HG02870 (cell line): Measurements from ENCODE around the gene TJP2.
"Not testable (repeated sequence)": the region's sequence is repeated elsewhere in the genome, so short reads cannot be mapped to it uniquely, and the experiment has no call there.

ENCODE experiments used
- ATAC-seq: cut with Tn5 transposase; IDR thresholded peaks from one replicate; pipeline ENCODE4 v1.9.1; 2021; ENCODE audit warnings: mild to moderate bottlenecking, moderate library complexity; ENCODE audit not compliant: unreplicated experiment

TJP2 gene

DNA sequence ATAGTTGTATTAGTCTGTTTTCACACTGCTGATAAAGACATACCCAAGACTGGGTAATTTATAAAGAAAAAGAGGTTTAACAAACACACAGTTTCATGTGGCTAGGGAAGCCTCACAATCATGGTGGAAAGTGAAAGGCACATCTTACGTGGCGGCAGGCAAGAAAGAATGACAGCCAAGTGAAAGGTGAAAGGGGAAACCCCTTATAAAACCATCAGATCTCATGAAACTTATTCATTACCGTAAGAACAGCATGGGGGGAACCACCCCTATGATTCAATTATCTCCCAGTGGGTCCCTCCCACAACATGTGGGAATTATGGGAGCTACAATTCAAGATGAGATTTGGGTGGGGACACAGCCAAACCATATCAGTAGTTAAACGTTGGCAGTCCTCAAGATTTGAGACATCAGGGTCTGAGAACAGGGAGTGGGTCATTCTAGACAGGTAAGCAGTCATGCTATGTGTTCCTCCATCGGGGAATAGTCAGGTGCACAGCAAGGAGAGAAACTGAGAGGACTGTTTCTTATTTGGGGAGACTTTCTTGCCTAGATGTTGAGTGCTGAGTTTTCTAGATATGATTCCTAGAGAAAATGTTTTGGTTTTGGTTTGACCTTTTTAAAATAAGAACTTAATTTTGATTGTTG lies 105.1 kb downstream of the TJP2 start:
- ATAC-seq: peak; percentile 88

DNA sequence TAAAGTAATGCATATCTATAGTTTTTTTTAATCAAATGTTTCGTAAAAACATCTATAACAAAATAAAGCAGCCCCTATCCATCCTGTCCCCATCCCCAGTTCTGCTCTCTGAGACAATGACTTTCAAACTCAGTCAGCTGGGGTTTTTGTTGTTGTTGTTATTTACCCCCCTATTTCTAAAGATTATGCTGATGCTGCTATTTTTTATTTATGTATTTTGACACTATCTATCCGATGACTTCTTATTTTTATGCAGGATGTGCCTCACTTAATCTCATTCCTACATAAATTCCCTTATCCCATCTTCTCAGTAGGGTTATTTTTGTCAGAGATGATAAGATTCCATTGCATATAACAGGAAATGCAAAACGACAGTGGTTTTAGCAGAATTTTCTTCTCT lies 105.7 kb downstream of the TJP2 start:
- no peak for ATAC-seq

DNA sequence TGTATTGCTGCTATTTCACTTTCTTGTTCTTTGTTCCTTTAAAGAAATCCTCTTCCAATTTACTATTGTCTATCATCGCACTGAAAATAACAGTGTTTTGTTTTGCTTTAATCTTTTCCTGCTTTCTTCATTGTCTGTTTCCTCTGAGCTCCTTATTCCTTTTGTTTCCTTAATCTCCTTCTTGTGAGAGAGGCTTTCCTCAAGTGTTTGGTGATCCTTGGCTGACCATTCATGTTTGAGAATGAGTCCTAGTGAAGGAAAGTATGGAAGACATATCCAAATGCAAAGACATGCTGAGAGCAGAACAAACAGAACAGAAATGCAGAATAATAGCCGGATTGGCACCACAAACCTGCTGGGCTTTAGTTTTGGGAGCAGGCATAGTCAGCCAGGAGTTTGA lies 108.9 kb downstream of the TJP2 start:
- no peak for ATAC-seq

DNA sequence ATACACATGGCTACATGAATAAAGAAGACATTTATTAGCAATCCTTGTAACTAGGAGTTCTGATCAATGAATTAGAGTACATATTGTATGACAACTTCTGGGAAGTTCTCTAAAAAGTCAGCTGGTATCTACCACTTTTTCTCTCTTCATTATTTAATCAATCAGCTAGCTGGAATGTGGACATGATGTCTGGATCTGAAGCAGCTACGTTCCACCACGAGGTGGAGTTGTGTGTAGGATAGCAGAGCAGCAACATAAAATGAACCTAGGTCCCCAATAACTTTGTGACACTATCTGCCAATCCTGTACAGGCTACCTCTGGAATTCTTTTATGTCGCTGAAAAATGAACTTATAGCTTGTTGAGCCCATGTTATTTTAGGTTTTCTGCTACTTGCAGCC lies 118.0 kb downstream of the TJP2 start:
- ATAC-seq: no peak

DNA sequence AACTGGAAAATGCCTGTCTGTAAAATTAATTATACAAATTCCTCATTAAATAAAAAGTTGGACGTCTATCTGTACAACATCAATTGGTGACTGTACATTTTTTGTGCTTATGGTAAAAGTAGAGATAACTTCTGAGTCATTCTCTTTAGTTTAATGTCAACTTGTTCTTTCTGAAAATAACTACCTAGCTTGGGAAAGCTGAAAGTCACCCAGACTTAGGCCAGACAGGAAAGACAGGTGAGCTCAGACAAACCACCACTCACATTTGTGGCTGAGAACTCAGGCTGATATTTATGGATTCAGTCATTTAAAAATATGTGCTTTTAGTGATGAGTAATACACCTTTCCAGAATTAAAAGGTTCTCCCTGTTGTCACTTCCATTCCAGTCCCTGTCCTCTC lies 119.1 kb downstream of the TJP2 start:
- no peak for ATAC-seq

DNA sequence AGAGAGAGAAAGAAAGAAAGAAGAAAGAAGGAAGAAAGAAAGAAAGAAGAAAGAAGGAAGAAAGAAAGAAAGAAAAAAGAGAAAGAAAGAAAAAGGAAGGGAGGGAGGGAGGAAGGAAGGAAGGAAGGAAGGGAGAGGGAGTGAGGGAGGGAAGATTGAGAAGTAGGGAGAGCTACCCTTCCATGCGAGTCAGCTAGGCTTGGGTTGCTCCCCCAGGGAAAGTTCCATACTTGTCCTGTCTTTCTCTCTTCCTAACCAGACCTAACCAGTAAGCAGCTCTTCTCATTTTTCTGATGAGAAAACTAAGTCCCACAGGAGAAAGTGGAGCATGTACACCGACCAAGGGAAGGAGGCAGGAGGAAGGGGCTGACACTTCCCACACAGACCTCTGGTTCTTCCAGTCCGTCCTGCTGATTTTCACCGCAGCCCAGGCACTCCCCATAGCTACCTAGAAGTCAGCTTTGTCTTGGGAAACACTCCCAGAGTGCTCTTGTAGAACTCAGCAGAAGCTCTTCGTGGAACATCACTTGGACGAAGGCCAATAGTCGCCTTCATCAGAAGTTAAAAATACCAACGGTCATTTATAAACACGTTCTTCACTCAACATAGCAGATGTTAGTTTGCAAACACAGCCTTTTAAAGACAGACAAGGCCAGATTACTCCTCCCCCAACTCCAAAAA lies 121.9 kb downstream of the TJP2 start:
- no peak for ATAC-seq

DNA sequence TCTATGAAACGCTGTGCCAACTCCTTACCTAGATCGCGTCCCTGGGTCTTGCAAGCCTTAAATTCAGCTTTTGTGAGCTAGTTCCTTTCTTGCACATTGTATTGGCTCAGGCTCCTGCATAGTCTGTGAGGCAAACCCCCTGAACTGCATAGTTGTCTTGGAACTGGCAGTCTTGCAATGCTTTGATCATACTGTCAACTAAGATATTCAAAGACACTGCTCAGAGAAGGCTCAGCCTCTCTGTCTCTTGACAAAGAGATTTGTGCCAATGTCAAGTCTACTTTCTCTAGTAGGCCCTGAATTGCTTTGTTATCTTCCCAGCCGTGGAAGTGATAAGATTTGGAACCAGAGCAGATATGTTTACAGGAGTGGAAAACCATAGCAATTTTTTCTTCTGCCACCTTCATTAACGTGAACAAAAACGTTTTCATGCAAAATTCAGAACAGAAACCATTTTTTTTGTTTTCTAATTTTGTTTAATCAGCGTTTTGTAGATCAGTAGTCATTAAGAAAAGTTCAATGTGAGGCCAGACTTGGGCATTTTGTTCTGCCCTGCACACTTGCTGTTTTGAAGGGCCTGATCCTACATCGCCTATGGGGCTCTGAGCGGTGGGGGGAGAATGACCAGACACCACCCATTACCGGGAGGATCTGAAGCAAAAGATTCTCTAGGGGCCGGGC lies 123.4 kb downstream of the TJP2 start:
- ATAC-seq: no peak

DNA sequence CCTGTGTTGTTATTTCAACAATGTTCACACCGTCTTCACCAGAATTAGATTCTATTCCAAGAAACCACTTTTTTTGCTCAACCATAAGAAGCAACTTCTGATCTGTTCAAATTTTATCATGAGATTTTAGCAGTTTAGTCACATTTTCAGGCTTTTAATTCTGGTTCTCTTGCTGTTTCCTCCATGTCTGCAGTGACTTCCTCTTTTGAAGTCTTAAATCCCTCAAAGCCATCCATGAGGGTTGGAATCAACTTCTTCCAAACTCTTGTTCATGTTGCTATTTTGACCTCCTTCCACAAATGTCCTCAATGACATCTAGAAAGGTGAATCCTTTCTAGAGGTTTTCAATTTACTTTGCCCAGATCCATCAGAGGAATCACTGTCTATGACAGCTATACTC lies 125.2 kb downstream of the TJP2 start:
- ATAC-seq: no peak

DNA sequence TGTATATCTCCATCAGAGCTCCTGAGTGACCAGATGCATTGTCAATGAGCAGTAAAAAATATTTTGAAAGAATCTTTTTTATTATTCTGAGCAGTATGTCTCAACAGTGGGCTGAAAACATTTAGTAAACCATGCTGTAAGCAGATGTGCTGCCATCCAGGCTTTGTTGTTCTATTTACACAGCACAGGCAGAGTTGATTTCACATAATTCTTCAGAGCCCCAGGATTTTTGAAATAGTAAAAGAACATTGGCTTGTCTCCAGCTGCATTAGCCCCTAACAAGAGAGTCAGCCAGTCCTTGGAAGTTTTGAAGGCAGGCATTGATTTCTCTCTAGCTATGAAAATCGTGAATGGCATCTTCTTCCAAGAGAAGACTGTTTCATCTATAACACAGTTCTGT lies 125.7 kb downstream of the TJP2 start:
- no peak for ATAC-seq

DNA sequence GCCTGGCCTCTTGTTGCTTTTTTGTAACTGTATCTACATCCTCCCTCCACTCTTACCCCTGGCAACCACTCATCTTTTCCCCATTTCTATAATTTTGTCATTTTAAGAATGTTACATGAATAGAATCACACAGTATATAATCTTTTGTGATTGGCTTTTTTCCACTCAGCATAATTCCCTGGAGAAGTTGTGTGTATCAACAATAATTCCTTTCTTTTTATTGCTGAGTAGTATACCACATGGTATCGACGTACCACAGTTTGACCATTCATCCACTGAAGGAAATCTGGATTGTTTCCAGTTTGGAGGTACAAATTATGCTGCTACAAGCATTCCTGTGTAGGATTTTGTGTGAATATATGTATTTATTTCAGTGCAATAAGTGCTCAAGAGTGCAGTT lies 129.3 kb downstream of the TJP2 start:
- no peak for ATAC-seq

DNA sequence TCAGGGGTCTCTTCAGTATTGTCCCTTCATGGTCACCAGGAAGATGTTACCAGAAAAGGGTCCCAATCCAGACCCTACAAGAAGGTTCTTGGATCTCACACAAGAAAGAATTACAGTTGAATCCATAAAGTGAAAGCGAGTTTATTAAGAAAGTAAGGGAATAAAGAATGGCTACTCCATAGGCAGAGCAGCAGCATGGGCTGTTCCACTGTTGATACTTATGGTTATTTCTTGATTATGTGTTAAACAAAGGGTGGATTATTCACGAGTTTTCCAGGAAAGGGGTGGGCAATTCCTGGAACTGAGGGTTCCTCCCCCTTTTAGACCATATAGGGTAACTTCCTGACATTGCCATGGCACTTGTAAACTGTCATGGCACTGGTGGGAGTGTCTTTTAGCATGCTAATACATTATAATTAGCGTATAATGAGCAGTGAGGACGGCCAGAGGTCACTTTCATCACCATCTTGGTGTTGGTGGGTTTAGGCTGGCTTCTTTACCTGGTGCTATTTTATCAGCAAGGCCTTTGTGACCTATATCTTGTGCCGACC lies 132.9 kb downstream of the TJP2 start:
- ATAC-seq: not testable (repeated sequence)

DNA sequence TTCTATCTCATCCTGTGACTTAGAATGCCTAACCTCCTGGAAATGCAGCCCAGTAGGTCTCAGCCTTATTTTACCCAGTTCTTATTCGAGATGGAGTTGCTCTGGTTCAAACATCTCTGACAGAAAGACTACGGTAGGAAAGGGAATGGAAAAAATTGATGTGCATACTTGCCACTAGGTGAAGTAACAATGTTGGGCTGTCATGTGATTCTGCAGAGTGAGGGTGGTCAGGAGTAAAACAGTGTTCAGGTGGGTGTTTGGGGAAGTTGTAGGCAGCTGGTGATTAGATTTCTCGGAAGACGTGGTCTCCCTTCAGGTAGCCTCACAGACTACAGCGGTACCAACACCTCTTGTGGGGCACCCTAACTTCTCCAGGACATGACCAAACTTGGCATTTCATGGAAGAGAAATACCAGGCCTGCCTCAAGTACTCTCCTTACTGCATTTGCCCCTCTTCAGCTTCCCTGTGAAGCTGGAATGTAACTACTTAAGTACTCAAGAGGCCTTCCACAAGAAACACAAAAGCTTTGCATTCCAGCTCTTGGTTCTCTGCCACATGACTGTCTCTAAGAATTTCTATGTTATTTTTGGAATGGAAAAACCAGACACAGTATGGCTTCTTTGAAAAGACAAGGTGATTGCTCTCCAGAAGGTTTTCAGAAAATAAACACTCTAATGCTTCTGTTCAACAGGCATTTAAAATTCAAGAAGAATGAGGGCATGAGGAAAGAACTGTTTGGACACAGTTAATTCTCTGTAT lies 133.5 kb downstream of the TJP2 start:
- no peak for ATAC-seq

DNA sequence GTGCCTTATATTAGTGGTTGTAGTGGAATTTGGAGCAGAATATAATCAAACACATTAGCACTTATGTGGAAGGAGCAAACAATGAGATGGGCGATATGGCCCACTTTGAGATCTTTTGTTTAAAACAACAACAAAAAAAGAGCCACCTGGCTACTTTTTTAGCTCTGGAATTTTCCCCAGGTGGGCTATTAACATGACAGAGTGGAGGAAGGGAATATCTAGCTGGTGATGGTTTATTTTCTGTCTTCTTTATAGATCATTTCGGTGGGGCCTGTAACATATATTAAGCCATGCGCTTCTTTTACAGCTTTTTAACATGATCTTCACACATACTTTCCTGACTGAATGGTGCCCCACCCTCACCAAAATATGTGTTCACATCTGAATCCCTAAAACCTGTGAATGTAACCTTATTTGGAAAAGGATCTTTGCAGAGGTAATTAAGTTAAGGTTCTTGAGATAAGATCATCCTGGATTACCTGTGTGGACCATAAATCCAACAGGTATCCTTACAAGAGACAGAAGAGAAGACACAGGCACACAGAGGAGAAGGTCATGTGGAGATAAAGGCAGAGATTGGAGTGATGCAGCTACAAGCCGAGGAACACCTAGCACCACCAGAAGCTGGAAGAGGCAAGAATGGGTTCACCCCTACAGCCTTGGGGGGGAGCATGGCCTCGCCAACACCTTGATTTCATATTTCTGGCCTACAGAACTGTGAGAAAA lies 134.3 kb downstream of the TJP2 start:
- no peak for ATAC-seq

DNA sequence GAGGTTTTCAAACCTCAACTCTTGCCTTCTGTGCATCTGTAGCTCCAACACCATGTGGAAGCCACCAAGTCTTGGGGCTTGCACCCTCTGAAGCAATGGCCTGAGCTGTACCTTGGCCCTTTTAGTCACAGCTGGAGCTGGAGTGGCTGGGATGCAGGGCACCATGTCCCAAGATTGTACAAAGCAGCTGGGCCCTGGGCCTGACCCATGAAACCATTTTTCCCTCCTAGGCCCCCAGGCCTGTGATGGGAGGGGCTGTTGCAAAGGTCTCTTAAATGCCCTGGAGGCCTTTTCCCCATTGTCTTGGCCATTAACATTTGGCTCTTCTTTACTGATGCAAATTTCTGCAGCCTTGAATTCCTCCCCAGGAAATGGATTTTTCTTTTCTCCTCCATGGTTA lies 139.1 kb downstream of the TJP2 start:
- ATAC-seq: no peak

DNA sequence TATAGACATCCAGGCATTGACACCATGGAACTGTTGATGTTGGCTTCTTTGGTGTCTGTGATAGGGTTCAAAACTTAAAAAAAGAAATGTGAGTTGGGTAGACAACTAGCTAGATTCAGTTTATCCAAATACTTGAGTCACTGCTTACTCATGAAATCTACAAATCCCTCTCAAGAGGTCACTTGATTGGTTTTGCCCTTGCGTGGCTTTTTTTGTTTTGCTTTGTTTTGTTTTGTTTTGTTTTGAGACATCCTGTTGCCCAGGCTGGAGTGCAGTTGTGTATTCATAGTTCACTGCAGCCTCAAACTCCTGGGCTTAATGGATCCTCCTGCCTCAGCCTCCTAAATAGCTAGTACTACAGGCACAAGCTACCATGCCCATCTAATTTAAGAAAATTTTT lies 140.5 kb downstream of the TJP2 start:
- ATAC-seq: no peak

DNA sequence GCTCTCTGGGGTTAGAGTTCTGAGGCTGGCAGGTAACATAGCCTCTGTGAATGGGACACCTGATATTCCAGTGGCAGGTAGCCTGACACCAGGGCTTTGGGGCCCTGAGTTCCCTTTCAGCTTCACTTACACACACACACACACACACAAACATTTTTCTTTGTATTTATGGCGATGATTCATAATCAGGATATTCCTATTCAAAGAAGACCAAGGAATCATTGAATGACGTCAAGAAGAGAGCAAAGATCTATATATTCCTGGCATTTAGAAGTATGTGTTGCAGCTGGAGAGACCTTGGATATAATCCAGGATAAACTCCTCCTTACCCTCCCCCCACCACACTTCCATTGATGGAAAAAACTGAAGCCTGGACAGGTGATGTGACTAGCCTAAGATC lies 143.0 kb downstream of the TJP2 start:
- ATAC-seq: no peak

DNA sequence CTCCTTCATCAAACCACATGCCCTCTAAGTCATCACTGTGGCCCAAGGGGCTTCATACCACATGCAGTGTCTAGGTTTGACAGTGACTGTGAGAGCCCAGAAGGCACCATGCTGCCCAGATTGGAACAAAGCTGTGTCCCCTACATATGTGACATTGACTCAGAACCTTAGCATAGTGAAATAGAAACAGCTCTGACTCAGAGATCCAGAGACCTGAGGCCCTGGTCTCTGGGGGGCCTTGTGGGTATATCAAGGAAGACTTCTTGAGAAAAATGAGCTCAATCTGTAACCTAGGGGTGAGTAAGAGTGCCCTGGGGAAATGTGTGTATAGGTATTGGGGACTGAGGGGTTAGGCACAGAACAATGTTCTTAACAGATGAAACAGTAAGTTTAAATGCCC lies 143.8 kb downstream of the TJP2 start:
- ATAC-seq: peak; percentile 65

DNA sequence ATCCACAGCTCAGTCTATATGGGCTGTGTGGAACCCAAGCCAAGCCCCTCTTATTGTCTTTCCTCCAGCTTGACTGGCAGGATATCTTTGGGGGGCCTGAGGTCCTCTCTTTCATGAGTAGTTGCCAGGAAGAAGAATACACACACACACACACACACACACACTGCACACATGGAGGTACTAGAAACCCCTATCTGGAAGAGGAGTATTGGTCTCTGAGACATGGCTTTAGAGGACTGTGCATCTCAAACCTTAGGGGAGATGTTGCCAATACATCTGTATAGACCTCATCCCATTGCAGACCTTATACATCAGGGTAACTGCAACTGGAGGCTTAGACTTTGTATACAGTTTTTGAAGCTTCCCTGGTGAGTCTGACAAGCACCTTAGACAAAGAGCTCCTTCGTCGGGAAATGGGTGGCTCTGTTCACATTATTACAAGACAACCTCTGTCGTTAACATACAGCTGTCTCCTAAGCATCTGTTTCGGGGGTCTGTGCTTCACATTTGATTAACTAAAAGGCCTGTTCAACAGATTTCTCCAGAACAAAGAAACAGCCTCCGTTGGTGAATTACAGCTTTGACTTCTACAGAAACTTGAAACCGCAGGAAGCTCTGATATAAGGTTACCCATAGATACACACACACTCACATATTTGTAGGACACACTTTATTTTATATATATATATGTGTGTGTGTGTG lies 145.4 kb downstream of the TJP2 start:
- no peak for ATAC-seq

DNA sequence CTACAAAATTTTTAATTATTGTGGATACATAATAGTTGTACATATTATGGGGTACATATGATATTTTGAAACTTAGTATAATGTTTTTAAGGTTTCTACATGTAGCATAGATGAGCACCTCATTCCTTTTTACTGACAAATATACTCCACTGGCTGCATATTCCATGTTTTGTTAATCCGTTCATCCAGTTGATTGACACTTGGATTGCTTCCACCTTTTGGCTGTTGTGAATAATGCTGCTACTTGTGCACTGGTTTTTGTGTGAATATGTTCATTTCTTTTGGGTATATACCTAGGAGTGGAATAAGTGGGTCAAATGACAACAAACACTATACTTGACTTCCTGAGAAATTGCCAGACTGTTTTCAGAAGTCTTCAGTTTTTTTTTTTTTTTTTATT lies 148.2 kb downstream of the TJP2 start:
- ATAC-seq: no peak

DNA sequence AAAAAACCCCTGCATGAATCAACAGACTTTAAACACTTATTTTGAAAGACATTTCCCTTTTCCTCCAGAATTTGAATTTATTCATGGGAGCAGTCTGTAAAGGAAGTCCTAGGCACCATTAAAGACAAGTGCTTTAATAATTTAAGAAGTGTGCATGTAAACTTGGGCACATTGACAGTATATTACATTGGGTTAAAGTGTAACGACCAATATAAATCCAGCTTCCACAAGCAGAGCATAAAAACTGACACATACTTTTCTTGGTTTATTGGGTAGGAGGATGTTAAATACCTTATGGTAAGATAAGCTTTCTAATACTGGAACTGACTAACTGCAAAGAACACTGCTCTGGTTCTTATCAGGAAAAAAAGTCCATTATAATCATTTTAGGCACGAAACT lies 149.8 kb downstream of the TJP2 start:
- ATAC-seq: no peak
